ENCODE measurements around the gene CASP8AP2. TPM values are rescaled to one million over a fixed set of nuclear protein-coding genes. Genes with fewer than 3 reads are reported as not detected.
A peak's percentile ranks its signal among the peaks of the same experiment; 100 is the strongest.

CASP8AP2 gene
- total RNA-seq, 1 experiment from 2014 or later = 22.9 TPM

- Histone ChIP-seq H3K9me3 (ENCODE audit: control insufficient read depth, insufficient read depth, low read depth, low read length) (no peaks in the 10 kb centered on the region), H3K4me1 (ENCODE audit: control insufficient read depth, insufficient read depth, low read length) (0 out of 2 replicates have a peak, but pooled peaks cover 3% of the 10 kb centered on the region), H3K27ac (ENCODE audit: low read length) (no peak overlapping the region; the same call in 1 of the 2 replicates), H3K4me3 (ENCODE audit: low read depth in 2 of 2, low read length in 2 of 2) (no peak overlapping the region), H3K27me3 (ENCODE audit: control insufficient read depth, insufficient read depth, low read length) (no peaks in the 10 kb centered on the region), H3K36me3 (ENCODE audit: control insufficient read depth, insufficient read depth, low read length) (no peaks in the 10 kb centered on the region)
- TF ChIP-seq POLR2AphosphoS5 (IDR thresholded peaks at IDR 0.05; ENCODE audit: low read depth, low read length) (no peak), SIN3A (IDR thresholded peaks at IDR 0.05; ENCODE audit: borderline replicate concordance, insufficient read depth, low read depth, low read length) (no peak), REST (IDR thresholded peaks at IDR 0.05; ENCODE audit: insufficient read depth in 1 of 2, low read depth in 2 of 2, low read length in 1 of 2) (no peak), CTCF (IDR thresholded peaks at IDR 0.05) (no peak), TCF7L2 (IDR thresholded peaks at IDR 0.05; ENCODE audit: low read depth, low read length) (no peak)
- BruUV-seq (replicated peaks) = TSS peak; percentile 19
- ChIA-PET POLR2A (interaction anchor here (0.9 kb wide), 1 partner anchor 13 kb away, joined by 5 read pairs; no protein-coding TSS in a partner anchor), CTCF (no interaction called here)
- DNase-seq (ENCODE audit: low read depth, low spot score) = no peak
- in situ Hi-C loops (cut with HindIII; ENCODE audit: low pct_unique_long_range_greater_than_20kb, low sequenced_read_pairs) (no loop called here), intact Hi-C loops (cut with micrococcal nuclease; ENCODE audit: unreplicated experiment) (no loop called here)
- no peak for ATAC-seq
Measured at GRCh38 chr6:89842228-89842627, 12.5 kb downstream of the CASP8AP2 start.

GRCh38 chr6:89843070-89843469, 13.4 kb downstream of the CASP8AP2 start:
- no peaks in the 10 kb centered on the region for H3K36me3 ChIP-seq (ENCODE audit: control insufficient read depth, insufficient read depth, low read length)
- no TSS peak for BruUV-seq (replicated peaks)
- POLR2A ChIA-PET = no interaction called here

More at GRCh38 chr6:89843070-89843469, 13.4 kb downstream of the CASP8AP2 start:
- in situ Hi-C loops (cut with HindIII; ENCODE audit: low pct_unique_long_range_greater_than_20kb, low sequenced_read_pairs) = no loop called here
- no peak for TF ChIP-seq POLR2AphosphoS5 (IDR thresholded peaks at IDR 0.05; ENCODE audit: low read depth, low read length)
- TF ChIP-seq TCF7L2 (IDR thresholded peaks at IDR 0.05; ENCODE audit: low read depth, low read length) = no peak
- no peak for TF ChIP-seq SIN3A (IDR thresholded peaks at IDR 0.05; ENCODE audit: borderline replicate concordance, insufficient read depth, low read depth, low read length)
- no peak for TF ChIP-seq CTCF (IDR thresholded peaks at IDR 0.05)
- TF ChIP-seq REST (IDR thresholded peaks at IDR 0.05; ENCODE audit: insufficient read depth in 1 of 2, low read depth in 2 of 2, low read length in 1 of 2) = no peak
- no peak overlapping the region for H3K27ac ChIP-seq (ENCODE audit: low read length)
- intact Hi-C loops (cut with micrococcal nuclease; ENCODE audit: unreplicated experiment) = no loop called here
- H3K4me3 ChIP-seq (ENCODE audit: low read depth in 2 of 2, low read length in 2 of 2) = no peak overlapping the region
- ATAC-seq = peak; percentile 38; the same call in 1 of the 2 replicates
- CTCF ChIA-PET = no interaction called here
- H3K4me1 ChIP-seq (ENCODE audit: control insufficient read depth, insufficient read depth, low read length) = 0 out of 2 replicates have a peak, but pooled peaks cover 3% of the 10 kb centered on the region
- no peaks in the 10 kb centered on the region for H3K9me3 ChIP-seq (ENCODE audit: control insufficient read depth, insufficient read depth, low read depth, low read length)
- no peaks in the 10 kb centered on the region for H3K27me3 ChIP-seq (ENCODE audit: control insufficient read depth, insufficient read depth, low read length)
- no peak for DNase-seq (ENCODE audit: low read depth, low spot score)
